ENCODE data around the gene EMSY. TPM values are rescaled to one million over a fixed set of nuclear protein-coding genes. Genes with fewer than 3 reads are reported as not detected.

Gene EMSY
- total and polyA plus RNA-seq, 2 of the 13 experiments (the other 11 are each of a cell fraction or from before 2014, with no cell fraction given): 11.6 to 18.5 TPM

DNA sequence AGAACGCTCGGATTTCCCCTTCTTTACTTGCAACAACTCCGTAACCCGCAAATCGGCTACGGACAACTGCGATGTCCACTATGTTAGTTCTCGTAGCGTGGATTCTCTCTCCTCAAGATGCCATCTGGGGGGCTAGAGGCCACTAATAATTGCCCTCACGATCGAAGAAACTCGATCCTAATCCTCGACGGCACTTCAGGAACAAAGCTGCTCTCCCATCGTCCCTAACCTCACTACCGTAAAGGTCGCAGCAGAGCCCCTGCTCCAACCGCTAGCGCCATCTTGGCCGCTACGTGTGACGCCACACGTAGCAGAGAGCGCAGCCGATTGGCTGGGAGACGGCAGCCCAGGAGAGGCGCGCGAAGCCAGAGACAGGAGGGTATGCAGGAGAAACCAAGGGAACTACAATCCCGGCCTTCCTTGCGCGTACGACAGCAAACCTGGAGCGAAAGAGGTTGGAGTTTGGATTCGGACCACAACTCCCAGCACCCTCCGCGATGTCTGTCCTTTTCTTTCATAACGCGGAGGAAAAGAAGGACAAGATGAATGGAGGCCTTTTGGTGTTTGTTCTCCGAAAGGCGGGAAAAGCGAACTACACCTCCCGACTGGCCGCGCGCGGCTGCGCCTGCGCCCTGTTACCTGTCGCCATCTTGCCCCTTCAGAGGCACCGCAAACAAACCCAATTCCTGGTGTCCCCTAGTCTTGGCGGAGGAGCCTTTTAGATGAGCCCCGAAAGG lies at the start of gene EMSY (continued):
- TF ChIP-seq MEF2D (CRISPR knock-in tag; IDR thresholded peaks at IDR 0.05) (peak; percentile 67; the same call in 1 of the 2 replicates), HDAC2 (CRISPR knock-in tag; IDR thresholded peaks at IDR 0.05) (peak; percentile 61), PPARG (CRISPR knock-in tag; conservative IDR thresholded peaks at IDR 0.05) (0 out of 2 replicates have a peak, but pooled peaks have one; percentile 19), MXD4 (CRISPR knock-in tag; IDR thresholded peaks at IDR 0.05) (peak; percentile 83), ZNF883 (CRISPR knock-in tag; IDR thresholded peaks at IDR 0.05; ENCODE audit: not compliant biosample characterization) (peak; percentile 61), ZNF253 (CRISPR knock-in tag; IDR thresholded peaks at IDR 0.05; ENCODE audit: borderline replicate concordance) (no peak), TGIF2 (CRISPR knock-in tag; IDR thresholded peaks at IDR 0.05) (peak; percentile 68), NR3C1 (CRISPR knock-in tag; IDR thresholded peaks at IDR 0.05) (no peak), FOXK2 (IDR thresholded peaks at IDR 0.05) (peak; percentile 28; the same call in 1 of the 2 replicates), REXO4 (CRISPR knock-in tag; IDR thresholded peaks at IDR 0.05; ENCODE audit: borderline replicate concordance) (no peak; the same call in 1 of the 2 replicates), ZSCAN22 (CRISPR knock-in tag; IDR thresholded peaks at IDR 0.05) (no peak), ZNF672 (CRISPR knock-in tag; IDR thresholded peaks at IDR 0.05) (no peak), ZNF432 (CRISPR knock-in tag; IDR thresholded peaks at IDR 0.05; ENCODE audit: borderline replicate concordance) (no peak), XRCC5 (optimal IDR thresholded peaks at IDR 0.05; ENCODE audit: low read length) (peak; percentile 58), FOXA3 (CRISPR knock-in tag; IDR thresholded peaks at IDR 0.05) (peak; percentile 35; the same call in 1 of the 2 replicates), SP140L (CRISPR knock-in tag; IDR thresholded peaks at IDR 0.05; ENCODE audit: borderline replicate concordance) (peak; percentile 76; the same call in 1 of the 2 replicates), NR2F6 (IDR thresholded peaks at IDR 0.05) (peak; percentile 48; the same call in 1 of the 2 replicates), NR2F6 (CRISPR knock-in tag; IDR thresholded peaks at IDR 0.05) (peak; percentile 59), ONECUT2 (CRISPR knock-in tag; IDR thresholded peaks at IDR 0.05) (no peak), ZNF557 (CRISPR knock-in tag; IDR thresholded peaks at IDR 0.05) (no peak), ZNF644 (CRISPR knock-in tag; IDR thresholded peaks at IDR 0.05; ENCODE audit: low read depth) (peak; percentile 62; the same call in 1 of the 2 replicates), TAF1 (CRISPR knock-in tag; IDR thresholded peaks at IDR 0.05) (peak; percentile 99)
- TF ChIP-seq, protein P1, sequence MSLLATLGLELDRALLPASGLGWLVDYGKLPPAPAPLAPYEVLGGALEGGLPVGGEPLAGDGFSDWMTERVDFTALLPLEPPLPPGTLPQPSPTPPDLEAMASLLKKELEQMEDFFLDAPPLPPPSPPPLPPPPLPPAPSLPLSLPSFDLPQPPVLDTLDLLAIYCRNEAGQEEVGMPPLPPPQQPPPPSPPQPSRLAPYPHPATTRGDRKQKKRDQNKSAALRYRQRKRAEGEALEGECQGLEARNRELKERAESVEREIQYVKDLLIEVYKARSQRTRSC (CRISPR knock-in tag; IDR thresholded peaks at IDR 0.05; ENCODE audit: low read depth): no peak
- TF ChIP-seq, protein P2, sequence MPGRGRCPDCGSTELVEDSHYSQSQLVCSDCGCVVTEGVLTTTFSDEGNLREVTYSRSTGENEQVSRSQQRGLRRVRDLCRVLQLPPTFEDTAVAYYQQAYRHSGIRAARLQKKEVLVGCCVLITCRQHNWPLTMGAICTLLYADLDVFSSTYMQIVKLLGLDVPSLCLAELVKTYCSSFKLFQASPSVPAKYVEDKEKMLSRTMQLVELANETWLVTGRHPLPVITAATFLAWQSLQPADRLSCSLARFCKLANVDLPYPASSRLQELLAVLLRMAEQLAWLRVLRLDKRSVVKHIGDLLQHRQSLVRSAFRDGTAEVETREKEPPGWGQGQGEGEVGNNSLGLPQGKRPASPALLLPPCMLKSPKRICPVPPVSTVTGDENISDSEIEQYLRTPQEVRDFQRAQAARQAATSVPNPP (CRISPR knock-in tag; IDR thresholded peaks at IDR 0.05): no peak
- TF ChIP-seq, protein P3, sequence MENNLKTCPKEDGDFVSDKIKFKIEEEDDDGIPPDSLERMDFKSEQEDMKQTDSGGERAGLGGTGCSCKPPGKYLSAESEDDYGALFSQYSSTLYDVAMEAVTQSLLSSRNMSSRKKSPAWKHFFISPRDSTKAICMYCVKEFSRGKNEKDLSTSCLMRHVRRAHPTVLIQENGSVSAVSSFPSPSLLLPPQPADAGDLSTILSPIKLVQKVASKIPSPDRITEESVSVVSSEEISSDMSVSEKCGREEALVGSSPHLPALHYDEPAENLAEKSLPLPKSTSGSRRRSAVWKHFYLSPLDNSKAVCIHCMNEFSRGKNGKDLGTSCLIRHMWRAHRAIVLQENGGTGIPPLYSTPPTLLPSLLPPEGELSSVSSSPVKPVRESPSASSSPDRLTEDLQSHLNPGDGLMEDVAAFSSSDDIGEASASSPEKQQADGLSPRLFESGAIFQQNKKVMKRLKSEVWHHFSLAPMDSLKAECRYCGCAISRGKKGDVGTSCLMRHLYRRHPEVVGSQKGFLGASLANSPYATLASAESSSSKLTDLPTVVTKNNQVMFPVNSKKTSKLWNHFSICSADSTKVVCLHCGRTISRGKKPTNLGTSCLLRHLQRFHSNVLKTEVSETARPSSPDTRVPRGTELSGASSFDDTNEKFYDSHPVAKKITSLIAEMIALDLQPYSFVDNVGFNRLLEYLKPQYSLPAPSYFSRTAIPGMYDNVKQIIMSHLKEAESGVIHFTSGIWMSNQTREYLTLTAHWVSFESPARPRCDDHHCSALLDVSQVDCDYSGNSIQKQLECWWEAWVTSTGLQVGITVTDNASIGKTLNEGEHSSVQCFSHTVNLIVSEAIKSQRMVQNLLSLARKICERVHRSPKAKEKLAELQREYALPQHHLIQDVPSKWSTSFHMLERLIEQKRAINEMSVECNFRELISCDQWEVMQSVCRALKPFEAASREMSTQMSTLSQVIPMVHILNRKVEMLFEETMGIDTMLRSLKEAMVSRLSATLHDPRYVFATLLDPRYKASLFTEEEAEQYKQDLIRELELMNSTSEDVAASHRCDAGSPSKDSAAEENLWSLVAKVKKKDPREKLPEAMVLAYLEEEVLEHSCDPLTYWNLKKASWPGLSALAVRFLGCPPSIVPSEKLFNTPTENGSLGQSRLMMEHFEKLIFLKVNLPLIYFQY (CRISPR knock-in tag; IDR thresholded peaks at IDR 0.05; ENCODE audit: borderline replicate concordance): no peak
- TF ChIP-seq, protein P4, sequence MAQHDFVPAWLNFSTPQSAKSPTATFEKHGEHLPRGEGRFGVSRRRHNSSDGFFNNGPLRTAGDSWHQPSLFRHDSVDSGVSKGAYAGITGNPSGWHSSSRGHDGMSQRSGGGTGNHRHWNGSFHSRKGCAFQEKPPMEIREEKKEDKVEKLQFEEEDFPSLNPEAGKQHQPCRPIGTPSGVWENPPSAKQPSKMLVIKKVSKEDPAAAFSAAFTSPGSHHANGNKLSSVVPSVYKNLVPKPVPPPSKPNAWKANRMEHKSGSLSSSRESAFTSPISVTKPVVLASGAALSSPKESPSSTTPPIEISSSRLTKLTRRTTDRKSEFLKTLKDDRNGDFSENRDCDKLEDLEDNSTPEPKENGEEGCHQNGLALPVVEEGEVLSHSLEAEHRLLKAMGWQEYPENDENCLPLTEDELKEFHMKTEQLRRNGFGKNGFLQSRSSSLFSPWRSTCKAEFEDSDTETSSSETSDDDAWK (CRISPR knock-in tag; IDR thresholded peaks at IDR 0.05): no peak
